Fibroblast of lung (primary cell): ENCODE data around the gene ANKRD6. TPM values are rescaled to one million over a fixed set of nuclear protein-coding genes. Genes with fewer than 3 reads are reported as not detected.

Source experiments
- DNase-seq, 2 donors: peaks; one replicate each; pipeline versions ENCODE4 v3.0.0 to v3.0.0-alpha.2; 2010; ENCODE audit warnings: low read depth in 2 of 2
- H2AFZ ChIP-seq: 2 replicates; pipeline ENCODE4 v1.5.1; 2012; ENCODE audit warnings: low read length, control low read depth, inconsistent platforms
- H3K27ac ChIP-seq: 2 replicates; pipeline ENCODE4 v1.5.1; 2011; ENCODE audit warnings: low read length, control low read depth; ENCODE audit not compliant: insufficient read depth
- H3K27me3 ChIP-seq: 2 replicates; pipeline ENCODE4 v1.5.1; 2011; ENCODE audit warnings: mild to moderate bottlenecking, low read length; ENCODE audit not compliant: control insufficient read depth, insufficient read depth
- H3K36me3 ChIP-seq: 2 replicates; pipeline ENCODE4 v1.5.1; 2011; ENCODE audit warnings: low read length; ENCODE audit not compliant: control insufficient read depth, insufficient read depth
- H3K4me1 ChIP-seq: 2 replicates; pipeline ENCODE4 v1.5.1; 2011; ENCODE audit warnings: low read length; ENCODE audit not compliant: control insufficient read depth, insufficient read depth; ENCODE audit errors: extremely low read depth
- H3K4me2 ChIP-seq: 2 replicates; pipeline ENCODE4 v1.5.1; 2011; ENCODE audit warnings: low read length, control low read depth; ENCODE audit not compliant: insufficient read depth; ENCODE audit errors: extremely low read depth
- H3K4me3 ChIP-seq, 4 experiments: fragments of 200-600 bp in 1 of 4; sonication (generic) in 1 of 4; replicated peaks in 1 of 4; 2 replicates each; pipeline ENCODE4 v1.5.1; 2011 to 2016; ENCODE audit warnings: low read length in 4 of 4, low read depth in 3 of 4, mild to moderate bottlenecking in 3 of 4, control low read depth in 2 of 4, inconsistent platforms in 1 of 4, mixed read lengths in 1 of 4; ENCODE audit not compliant: insufficient read depth in 1 of 4; ENCODE audit errors: control extremely low read depth in 1 of 4
- H3K79me2 ChIP-seq: 2 replicates; pipeline ENCODE4 v1.5.1; 2012; ENCODE audit warnings: mild to moderate bottlenecking, low read length, inconsistent platforms; ENCODE audit not compliant: control insufficient read depth, insufficient read depth
- H3K9ac ChIP-seq: 2 replicates; pipeline ENCODE4 v1.5.1; 2011; ENCODE audit warnings: mild to moderate bottlenecking, low read length, control low read depth; ENCODE audit not compliant: insufficient read depth
- H3K9me3 ChIP-seq: 2 replicates; pipeline ENCODE4 v1.5.1; 2012; ENCODE audit warnings: low read depth, low read length; ENCODE audit not compliant: control insufficient read depth, insufficient read depth
- H4K20me1 ChIP-seq: 2 replicates; pipeline ENCODE4 v1.5.1; 2011; ENCODE audit warnings: low read length; ENCODE audit not compliant: control insufficient read depth, insufficient read depth; ENCODE audit errors: extremely low read depth
- EZH2 ChIP-seq: IDR thresholded peaks from 2 replicates; pipeline ENCODE4 v1.5.1; 2012; ENCODE audit warnings: low read length, control low read depth, mild to moderate bottlenecking; ENCODE audit errors: missing control alignments
- polyA plus RNA-seq, 2 donors: library from polyadenylated mRNA; depleted of rRNA in 1 of 2; stranded (reverse) in 1 of 2; unstranded in 1 of 2; fragments of >200 nt; gene quantifications; 2 replicates each; pipeline ENCODE4 v1.2.1, GENCODE V29; 2011 to 2012; ENCODE audit warnings: missing spikeins in 1 of 2
- total RNA-seq: library from RNA; depleted of rRNA; stranded (reverse); fragments of >200 nt; gene quantifications from 2 replicates; pipeline ENCODE4 v1.2.1, GENCODE V29; 2014
- TF ChIP-seq, protein P1 (sequence below), 2 donors: IDR thresholded peaks in 1 of 2; conservative IDR thresholded peaks in 1 of 2; 1 replicate in 1 of 2; 2 replicates in 1 of 2; pipeline ENCODE4 v1.5.1; 2011 to 2012; ENCODE audit warnings: low read length in 2 of 2, control low read depth in 1 of 2, inconsistent platforms in 1 of 2, low read depth in 1 of 2, mild to moderate bottlenecking in 1 of 2

The ANKRD6 gene
- total and polyA plus RNA-seq, 2 donors (not counting 1 experiment from before 2014, with no cell fraction given): 0.39 to 2.3 TPM

DNA sequence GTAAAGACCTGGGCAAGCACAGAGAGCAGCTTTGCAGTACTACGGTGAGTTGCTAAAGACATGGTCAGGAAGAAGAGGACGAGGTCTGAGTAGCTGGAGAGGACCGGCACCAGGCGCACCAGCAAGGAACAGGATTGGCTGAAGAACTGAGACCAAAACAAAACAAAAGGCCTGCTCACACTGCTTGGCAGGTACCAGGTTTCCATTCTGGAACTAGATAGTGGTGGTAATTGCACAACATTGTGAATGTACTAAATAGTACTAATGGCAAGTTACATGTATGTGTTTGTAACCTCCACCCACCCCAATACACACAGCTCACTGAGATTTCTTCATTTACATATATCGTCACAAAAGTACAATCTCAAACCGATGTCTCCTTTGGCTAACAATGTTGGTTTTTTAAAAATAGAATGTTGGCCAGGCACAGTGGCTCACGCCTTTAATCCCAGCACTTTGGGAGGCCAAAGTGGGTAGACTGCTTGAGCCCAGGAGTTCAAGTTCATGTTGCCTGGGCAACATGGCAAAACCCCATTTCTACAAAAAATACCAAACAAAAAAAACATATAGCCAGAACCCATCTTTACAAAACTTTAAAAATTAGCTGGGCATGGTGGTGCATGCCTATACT lies 238.1 kb downstream of the ANKRD6 start:
- no peak for DNase-seq
- Histone ChIP-seq H3K4me2 (no peak overlapping the region), H3K36me3 (peaks cover 8% of the 10 kb centered on the region), H3K27me3 (no peaks in the 10 kb centered on the region), H2AFZ (no peak overlapping the region), H3K9ac (no peak overlapping the region), H4K20me1 (no peaks in the 10 kb centered on the region), H3K9me3 (no peaks in the 10 kb centered on the region), H3K4me1 (no peaks in the 10 kb centered on the region), H3K27ac (no peak overlapping the region), H3K4me3 (no peak overlapping the region), H3K79me2 (no peaks in the 10 kb centered on the region)
- TF ChIP-seq, protein P1, sequence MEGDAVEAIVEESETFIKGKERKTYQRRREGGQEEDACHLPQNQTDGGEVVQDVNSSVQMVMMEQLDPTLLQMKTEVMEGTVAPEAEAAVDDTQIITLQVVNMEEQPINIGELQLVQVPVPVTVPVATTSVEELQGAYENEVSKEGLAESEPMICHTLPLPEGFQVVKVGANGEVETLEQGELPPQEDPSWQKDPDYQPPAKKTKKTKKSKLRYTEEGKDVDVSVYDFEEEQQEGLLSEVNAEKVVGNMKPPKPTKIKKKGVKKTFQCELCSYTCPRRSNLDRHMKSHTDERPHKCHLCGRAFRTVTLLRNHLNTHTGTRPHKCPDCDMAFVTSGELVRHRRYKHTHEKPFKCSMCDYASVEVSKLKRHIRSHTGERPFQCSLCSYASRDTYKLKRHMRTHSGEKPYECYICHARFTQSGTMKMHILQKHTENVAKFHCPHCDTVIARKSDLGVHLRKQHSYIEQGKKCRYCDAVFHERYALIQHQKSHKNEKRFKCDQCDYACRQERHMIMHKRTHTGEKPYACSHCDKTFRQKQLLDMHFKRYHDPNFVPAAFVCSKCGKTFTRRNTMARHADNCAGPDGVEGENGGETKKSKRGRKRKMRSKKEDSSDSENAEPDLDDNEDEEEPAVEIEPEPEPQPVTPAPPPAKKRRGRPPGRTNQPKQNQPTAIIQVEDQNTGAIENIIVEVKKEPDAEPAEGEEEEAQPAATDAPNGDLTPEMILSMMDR (conservative IDR thresholded peaks at IDR 0.05 in 1 of 2, IDR thresholded peaks at IDR 0.05 in 1 of 2; ENCODE audit: low read depth in 1 of 2, low read length in 2 of 2): no peak
- no peak for TF ChIP-seq EZH2

DNA sequence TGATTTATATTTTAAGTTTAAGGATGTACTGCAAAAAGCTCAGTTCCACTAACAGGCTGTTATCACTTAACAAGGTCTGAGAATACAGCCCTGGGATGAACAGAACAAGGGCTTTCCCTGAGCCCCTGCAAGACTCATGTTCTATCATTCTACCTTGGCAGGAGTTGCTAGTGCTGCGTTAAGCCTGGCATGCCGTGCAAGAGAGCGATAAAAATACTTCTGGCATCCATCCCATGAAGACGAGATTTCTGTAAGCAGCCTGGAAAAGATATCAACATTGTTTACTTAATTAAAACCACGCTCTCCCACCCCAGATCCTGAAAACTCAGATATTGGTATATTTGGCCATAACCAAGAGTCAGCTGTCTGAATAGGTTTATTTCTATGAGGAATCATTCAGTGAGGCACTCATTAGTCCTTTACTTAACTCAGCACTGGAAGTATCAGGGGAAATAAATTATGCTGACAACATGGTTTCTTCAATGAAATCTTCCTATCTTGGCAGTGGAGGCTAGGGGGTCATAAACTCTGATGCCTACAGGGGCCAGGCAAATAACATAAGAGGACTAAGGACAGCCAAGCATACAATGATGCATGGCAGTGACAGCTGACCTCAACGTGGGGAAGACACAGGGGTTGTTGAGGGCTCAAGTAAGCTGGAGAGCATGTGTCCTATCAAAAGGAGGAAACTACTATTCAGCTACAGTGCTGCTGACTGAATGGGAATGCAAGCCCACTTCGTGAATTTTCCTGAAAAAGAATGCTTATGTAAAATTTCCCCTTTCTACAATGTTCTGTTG lies 243.2 kb downstream of the ANKRD6 start:
- Histone ChIP-seq H2AFZ (no peak overlapping the region), H3K36me3 (peaks cover 8% of the 10 kb centered on the region), H3K27ac (no peak overlapping the region), H4K20me1 (no peaks in the 10 kb centered on the region), H3K27me3 (no peaks in the 10 kb centered on the region), H3K79me2 (no peaks in the 10 kb centered on the region), H3K9ac (no peak overlapping the region), H3K4me1 (no peaks in the 10 kb centered on the region), H3K4me2 (no peak overlapping the region), H3K4me3 (no peak overlapping the region), H3K9me3 (no peaks in the 10 kb centered on the region)
- peak; percentile 40 to 63 for DNase-seq
- TF ChIP-seq, protein P1 (conservative IDR thresholded peaks at IDR 0.05 in 1 of 2, IDR thresholded peaks at IDR 0.05 in 1 of 2; ENCODE audit: low read depth in 1 of 2, low read length in 2 of 2): no peak

- no peak overlapping the region for H3K4me2 ChIP-seq
Measured at GRCh38 chr6:89678531-89678930, 245.6 kb downstream of the ANKRD6 start.

More at GRCh38 chr6:89678531-89678930, 245.6 kb downstream of the ANKRD6 start:
- Histone ChIP-seq H4K20me1 (no peaks in the 10 kb centered on the region), H3K4me1 (no peaks in the 10 kb centered on the region), H3K27me3 (no peaks in the 10 kb centered on the region), H3K9me3 (no peaks in the 10 kb centered on the region), H3K79me2 (no peaks in the 10 kb centered on the region), H3K36me3 (peaks cover 8% of the 10 kb centered on the region), H3K4me3 (no peak overlapping the region), H3K9ac (no peak overlapping the region), H2AFZ (no peak overlapping the region), H3K27ac (no peak overlapping the region)
- TF ChIP-seq EZH2: no peak
- TF ChIP-seq, protein P1 (conservative IDR thresholded peaks at IDR 0.05 in 1 of 2, IDR thresholded peaks at IDR 0.05 in 1 of 2; ENCODE audit: low read depth in 1 of 2, low read length in 2 of 2): no peak
- DNase-seq: no peak
